GM20000 (cell line): Measurements from ENCODE around the gene HSPB6.

ENCODE experiments used
- DNase-seq: peaks from one replicate; pipeline ENCODE4 v3.0.0; 2012; ENCODE audit warnings: low spot score
- TF ChIP-seq, protein P1 (sequence below): IDR thresholded peaks from 2 replicates; pipeline ENCODE4 v1.5.1; 2012; ENCODE audit warnings: mild to moderate bottlenecking, control low read depth; ENCODE audit errors: extremely low read depth, missing control alignments

Gene HSPB6

GRCh38 chr19:35783469-35784434 lies 26.9 kb upstream of the HSPB6 start:
- TF ChIP-seq, protein P1, sequence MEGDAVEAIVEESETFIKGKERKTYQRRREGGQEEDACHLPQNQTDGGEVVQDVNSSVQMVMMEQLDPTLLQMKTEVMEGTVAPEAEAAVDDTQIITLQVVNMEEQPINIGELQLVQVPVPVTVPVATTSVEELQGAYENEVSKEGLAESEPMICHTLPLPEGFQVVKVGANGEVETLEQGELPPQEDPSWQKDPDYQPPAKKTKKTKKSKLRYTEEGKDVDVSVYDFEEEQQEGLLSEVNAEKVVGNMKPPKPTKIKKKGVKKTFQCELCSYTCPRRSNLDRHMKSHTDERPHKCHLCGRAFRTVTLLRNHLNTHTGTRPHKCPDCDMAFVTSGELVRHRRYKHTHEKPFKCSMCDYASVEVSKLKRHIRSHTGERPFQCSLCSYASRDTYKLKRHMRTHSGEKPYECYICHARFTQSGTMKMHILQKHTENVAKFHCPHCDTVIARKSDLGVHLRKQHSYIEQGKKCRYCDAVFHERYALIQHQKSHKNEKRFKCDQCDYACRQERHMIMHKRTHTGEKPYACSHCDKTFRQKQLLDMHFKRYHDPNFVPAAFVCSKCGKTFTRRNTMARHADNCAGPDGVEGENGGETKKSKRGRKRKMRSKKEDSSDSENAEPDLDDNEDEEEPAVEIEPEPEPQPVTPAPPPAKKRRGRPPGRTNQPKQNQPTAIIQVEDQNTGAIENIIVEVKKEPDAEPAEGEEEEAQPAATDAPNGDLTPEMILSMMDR = no peak
- no peak for DNase-seq

DNA sequence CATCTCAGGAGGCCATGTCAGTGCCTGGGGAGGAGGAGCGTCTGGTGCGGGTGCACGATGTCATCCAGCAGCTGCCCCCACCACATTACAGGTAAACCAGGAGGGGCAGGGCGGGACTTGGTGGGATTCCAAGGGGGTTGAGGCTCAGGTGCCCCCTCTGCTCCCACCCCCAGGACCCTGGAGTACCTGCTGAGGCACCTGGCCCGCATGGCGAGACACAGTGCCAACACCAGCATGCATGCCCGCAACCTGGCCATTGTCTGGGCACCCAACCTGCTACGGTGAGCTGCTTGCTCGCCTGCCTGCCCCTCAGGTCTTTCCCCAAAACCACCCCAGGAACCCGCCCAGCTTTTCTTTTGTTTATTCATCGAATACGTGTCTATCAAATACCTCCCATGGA lies 25.8 kb upstream of the HSPB6 start:
- TF ChIP-seq, protein P1 = no peak
- no peak for DNase-seq

GRCh38 chr19:35781650-35782049 lies 24.8 kb upstream of the HSPB6 start:
- DNase-seq = no peak
- TF ChIP-seq, protein P1 = no peak

DNA sequence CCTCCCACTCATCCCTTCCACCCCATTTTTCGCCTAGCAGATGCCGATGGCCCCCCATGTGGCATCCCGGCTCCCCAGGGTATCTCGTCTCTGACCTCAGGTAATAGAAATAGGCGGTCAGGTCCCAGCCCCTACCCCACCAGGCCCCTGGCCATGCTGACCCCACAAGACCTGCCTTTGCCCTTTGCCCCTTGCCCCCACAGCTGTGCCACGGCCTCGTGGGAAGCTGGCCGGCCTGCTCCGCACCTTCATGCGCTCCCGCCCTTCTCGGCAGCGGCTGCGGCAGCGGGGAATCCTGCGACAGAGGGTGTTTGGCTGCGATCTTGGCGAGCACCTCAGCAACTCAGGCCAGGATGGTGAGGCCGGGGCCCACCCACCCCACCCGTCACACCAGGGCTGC lies 23.9 kb upstream of the HSPB6 start:
- TF ChIP-seq, protein P1 = no peak
- no peak for DNase-seq

GRCh38 chr19:35780058-35780457 lies 23.2 kb upstream of the HSPB6 start:
- TF ChIP-seq, protein P1 = no peak
- no peak for DNase-seq

GRCh38 chr19:35779033-35779432 lies 22.2 kb upstream of the HSPB6 start:
- DNase-seq = no peak

DNA sequence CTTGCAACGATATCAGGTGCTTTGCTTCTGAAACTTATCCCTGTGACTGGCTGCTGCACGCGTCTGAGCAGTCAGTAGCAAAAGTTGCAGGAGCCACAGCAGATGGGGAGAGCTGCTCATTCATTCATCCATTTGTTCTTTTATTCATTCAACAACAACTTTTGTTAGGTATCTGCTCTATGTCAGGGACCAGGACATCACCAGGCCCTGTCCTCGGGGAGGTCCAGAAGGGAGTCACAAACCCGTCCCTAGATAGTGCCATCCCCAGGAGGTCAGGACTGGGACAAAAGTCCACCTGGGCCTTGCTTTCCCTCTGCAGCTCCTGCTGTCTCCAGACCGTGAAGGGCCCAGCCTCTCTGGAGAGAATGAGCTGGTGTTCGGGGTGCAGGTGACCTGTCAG lies 21.1 kb upstream of the HSPB6 start:
- TF ChIP-seq, protein P1 = no peak

More at GRCh38 chr19:35779033-35779432, 22.2 kb upstream of the HSPB6 start:
- TF ChIP-seq, protein P1 = no peak

More for the DNA sequence above, 21.1 kb upstream of the HSPB6 start:
- no peak for DNase-seq
